Chondrocyte (in vitro differentiated cells): ENCODE data around the gene PKD1L1. TPM values are rescaled to one million over a fixed set of nuclear protein-coding genes. Genes with fewer than 3 reads are reported as not detected.
A peak's percentile ranks its signal among the peaks of the same experiment; 100 is the strongest.

ENCODE experiments used
- DNase-seq: peaks from one replicate; pipeline ENCODE4 v3.0.0; 2021; ENCODE audit warnings: mixed read lengths, low spot score
- H3K27ac Mint-ChIP-seq: one replicate; pipeline ENCODE4 v1.8.0; 2021; ENCODE audit warnings: mild to moderate bottlenecking, moderate library complexity, mixed read lengths; ENCODE audit not compliant: unreplicated experiment
- H3K27me3 Mint-ChIP-seq: 2 replicates; pipeline ENCODE4 v1.8.0; 2021; ENCODE audit warnings: low read depth, mixed read lengths
- H3K36me3 Mint-ChIP-seq: 2 replicates; pipeline ENCODE4 v1.8.0; 2021; ENCODE audit warnings: low read depth, mixed read lengths
- H3K4me1 Mint-ChIP-seq: 2 replicates; pipeline ENCODE4 v1.8.0; 2021; ENCODE audit warnings: low read depth, mild to moderate bottlenecking, mixed read lengths
- H3K4me3 Mint-ChIP-seq: one replicate; pipeline ENCODE4 v1.8.0; 2021; ENCODE audit warnings: mild to moderate bottlenecking, moderate library complexity, mixed read lengths; ENCODE audit not compliant: unreplicated experiment
- H3K9me3 Mint-ChIP-seq: 2 replicates; pipeline ENCODE4 v1.8.0; 2021; ENCODE audit warnings: low read depth, mixed read lengths
- total RNA-seq: library from RNA; stranded (reverse); gene quantifications from 3 replicates; pipeline ENCODE4 v1.2.1, GENCODE V29; 2021
- TF ChIP-seq, protein P1 (sequence below): fragments of 200-600 bp; sonication (generic); IDR thresholded peaks from 2 replicates; pipeline ENCODE4 v1.5.0; 2021; ENCODE audit warnings: antibody characterized with exemption, mild to moderate bottlenecking, moderate library complexity

PKD1L1 gene
- total RNA-seq, 1 donor from 2014 or later: 0.25 TPM

DNA sequence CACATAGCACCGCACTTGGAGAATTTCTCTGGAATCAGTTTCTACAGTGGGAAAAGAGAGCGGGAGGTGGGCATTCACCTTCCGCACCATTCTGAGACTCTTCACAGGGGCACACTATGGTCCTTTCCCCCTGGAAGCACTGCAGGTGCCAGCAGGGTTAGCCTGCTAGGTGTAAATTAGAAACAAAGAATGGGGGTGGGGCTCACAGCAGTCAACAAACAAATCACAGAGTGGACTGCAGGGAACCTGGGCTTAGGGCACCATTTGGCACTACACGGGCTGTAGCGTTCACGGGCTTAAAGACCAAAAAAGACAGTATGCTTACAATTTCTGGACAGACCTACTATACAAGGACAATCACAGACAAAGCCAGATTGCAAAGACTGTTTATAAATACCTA, 8.0 kb upstream of the PKD1L1 start:
- H3K4me1 Mint-ChIP-seq: peaks cover 19% of the 10 kb centered on the region
- H3K4me3 Mint-ChIP-seq: no peak overlapping the region
- no peaks in the 10 kb centered on the region for H3K9me3 Mint-ChIP-seq
- H3K27me3 Mint-ChIP-seq: no peaks in the 10 kb centered on the region
- no peak for DNase-seq
- peaks cover 10% of the 10 kb centered on the region for H3K36me3 Mint-ChIP-seq
- TF ChIP-seq, protein P1, sequence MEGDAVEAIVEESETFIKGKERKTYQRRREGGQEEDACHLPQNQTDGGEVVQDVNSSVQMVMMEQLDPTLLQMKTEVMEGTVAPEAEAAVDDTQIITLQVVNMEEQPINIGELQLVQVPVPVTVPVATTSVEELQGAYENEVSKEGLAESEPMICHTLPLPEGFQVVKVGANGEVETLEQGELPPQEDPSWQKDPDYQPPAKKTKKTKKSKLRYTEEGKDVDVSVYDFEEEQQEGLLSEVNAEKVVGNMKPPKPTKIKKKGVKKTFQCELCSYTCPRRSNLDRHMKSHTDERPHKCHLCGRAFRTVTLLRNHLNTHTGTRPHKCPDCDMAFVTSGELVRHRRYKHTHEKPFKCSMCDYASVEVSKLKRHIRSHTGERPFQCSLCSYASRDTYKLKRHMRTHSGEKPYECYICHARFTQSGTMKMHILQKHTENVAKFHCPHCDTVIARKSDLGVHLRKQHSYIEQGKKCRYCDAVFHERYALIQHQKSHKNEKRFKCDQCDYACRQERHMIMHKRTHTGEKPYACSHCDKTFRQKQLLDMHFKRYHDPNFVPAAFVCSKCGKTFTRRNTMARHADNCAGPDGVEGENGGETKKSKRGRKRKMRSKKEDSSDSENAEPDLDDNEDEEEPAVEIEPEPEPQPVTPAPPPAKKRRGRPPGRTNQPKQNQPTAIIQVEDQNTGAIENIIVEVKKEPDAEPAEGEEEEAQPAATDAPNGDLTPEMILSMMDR: no peak
- H3K27ac Mint-ChIP-seq: no peak overlapping the region

DNA sequence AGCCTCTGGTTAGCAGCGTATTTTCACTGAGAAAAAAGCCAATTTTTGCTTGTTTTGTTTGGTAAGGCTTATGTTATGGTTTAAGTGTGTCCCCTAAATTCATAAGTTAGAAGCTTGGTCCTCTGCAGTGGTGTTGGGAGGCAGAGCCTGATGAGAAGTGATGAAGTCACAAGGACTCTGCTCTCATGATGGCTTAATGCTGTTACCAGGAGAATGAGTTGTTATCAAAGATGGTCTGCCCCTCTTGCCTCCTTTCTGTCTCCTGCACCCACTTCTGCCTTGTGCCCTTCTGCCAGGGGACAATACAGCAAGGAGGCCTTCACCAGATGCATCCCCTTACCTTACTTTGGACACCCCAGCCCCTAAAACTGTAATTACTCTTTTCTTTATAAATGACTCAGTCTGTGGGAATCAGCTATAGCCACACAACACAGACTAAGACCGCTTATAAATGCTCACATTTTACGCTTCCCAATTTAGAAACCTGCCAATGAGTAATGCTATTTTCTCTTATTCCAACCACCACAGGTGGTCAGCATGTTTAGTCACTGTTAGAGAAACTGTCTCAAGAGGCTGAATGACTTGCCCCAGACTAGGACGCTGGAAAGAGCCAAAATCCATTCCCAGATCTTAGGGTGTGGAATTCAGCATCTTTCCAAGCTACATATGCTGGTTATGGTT, 6.1 kb upstream of the PKD1L1 start:
- Mint-ChIP-seq H3K4me3 (no peak overlapping the region), H3K27ac (peak overlapping the region; percentile 90), H3K36me3 (peaks cover 4% of the 10 kb centered on the region), H3K9me3 (no peaks in the 10 kb centered on the region), H3K27me3 (no peaks in the 10 kb centered on the region), H3K4me1 (peaks cover 19% of the 10 kb centered on the region)
- DNase-seq: no peak
- TF ChIP-seq, protein P1: no peak

- H3K4me1 Mint-ChIP-seq: peaks cover 19% of the 10 kb centered on the region
- peaks cover 4% of the 10 kb centered on the region for H3K36me3 Mint-ChIP-seq
- no peaks in the 10 kb centered on the region for H3K9me3 Mint-ChIP-seq
- TF ChIP-seq, protein P1: no peak
- no peak for DNase-seq
- peak overlapping the region; percentile 90 for H3K27ac Mint-ChIP-seq
- no peak overlapping the region for H3K4me3 Mint-ChIP-seq
- H3K27me3 Mint-ChIP-seq: no peaks in the 10 kb centered on the region
These were observed 5.6 kb upstream of the PKD1L1 start for GRCh38 chr7:47953822-47954221.

DNA sequence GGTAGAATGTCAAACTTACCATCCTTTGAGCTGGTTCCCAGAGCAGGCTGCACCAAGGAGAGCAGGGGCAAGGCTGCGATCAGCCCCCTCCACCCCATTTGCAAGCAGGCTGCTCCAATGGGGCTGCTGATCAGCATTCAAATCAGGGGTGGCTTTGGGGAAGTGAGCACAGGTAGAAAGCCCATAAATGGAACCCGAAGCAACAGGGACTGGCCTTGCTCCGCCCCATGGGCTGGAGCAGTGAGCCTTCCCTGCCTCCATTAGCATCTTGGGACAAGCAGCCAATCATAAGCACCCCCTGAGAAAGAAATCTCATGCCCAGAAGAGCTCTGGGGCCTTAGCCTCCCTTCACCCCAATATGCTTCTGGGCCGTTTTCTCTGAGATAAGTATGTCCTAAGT, 4.0 kb upstream of the PKD1L1 start:
- Mint-ChIP-seq H3K4me3 (no peak overlapping the region), H3K4me1 (peaks cover 30% of the 10 kb centered on the region), H3K27ac (no peak overlapping the region), H3K36me3 (peaks cover 3% of the 10 kb centered on the region), H3K9me3 (no peaks in the 10 kb centered on the region), H3K27me3 (no peaks in the 10 kb centered on the region)
- no peak for DNase-seq
- TF ChIP-seq, protein P1: no peak

DNA sequence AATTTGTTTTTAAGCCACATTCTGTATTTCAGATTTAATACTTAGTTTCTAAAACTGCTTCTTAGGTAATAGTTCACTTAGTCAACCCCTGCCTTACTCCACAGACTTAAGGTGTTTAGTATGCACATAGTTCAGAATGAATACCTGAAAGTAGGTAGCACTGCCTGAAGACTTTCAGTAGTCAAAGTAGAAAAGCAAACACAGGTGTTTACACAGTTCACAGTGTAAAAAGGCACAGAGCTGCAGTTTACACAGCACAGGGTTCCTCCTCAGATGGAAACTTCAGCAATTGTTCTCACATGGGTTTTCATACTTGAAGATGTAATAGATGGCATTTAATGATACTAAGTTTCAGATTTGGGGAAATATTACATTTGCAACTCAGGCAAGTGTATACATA, 3.1 kb upstream of the PKD1L1 start:
- Mint-ChIP-seq H3K4me1 (peaks cover 35% of the 10 kb centered on the region), H3K27me3 (no peaks in the 10 kb centered on the region), H3K4me3 (no peak overlapping the region), H3K27ac (no peak overlapping the region), H3K9me3 (no peaks in the 10 kb centered on the region), H3K36me3 (no peaks in the 10 kb centered on the region)
- DNase-seq: no peak
- TF ChIP-seq, protein P1: no peak
